K562 treated with DMSO at 1 percent for 48 hours (cell line): Measurements from ENCODE around the gene SLC4A7. TPM values are rescaled to one million over a fixed set of nuclear protein-coding genes. Genes with fewer than 3 reads are reported as not detected.

Source experiments
- total RNA-seq: library from RNA; unstranded; fragments of 300-600 nt; gene quantifications from 2 replicates; pipeline ENCODE4 v1.2.3, GENCODE V29; 2022; ENCODE audit warnings: low replicate concordance; ENCODE audit errors: extremely low read depth

Gene SLC4A7
- total RNA-seq = not detected in 2 replicates

DNA sequence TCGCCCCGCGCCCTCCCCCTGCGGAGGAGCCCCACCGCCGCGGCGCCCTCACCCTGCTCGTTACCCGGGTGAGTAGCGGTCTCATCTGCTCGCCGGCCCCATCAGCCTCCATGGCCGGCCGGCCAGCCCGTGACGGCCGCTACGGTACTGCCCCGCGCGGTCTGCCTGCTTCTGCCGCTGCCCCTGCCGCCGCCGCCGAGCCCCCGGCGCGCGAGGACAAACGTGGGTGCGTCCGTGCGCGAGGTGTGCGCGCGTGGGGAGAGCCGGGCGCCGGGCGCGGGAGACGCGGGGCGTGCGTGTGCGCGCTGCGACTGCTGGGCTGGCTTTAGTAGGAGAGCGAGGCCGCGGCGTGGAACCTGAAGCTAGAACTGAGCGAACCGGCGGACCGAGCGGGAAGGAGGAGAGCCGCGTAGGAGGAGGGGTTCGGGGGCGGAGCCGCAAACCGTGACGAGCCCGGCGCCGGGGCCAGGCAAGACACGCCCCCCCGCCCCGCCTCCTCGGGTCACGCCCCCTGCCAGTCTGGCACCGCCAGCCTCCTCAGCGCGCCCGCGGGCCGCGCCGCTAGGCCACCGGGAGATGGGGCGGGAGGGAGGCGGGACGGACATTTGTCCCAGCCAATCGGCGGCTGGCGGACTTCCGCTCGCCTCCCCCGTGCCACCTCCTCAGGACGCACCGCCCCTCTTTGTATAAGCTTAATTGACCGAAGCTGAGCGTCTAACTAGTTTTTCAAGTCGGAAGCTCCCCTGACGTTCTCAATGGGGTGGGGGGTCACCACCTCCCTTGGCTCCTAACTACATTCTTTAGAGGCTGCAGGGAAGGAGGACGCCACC is at the start of gene SLC4A7:
SLC4A7 (minus strand) TSS at position 370 of the 830 bp plus-strand sequence; CDS start at position 112, 258 bp downstream.

DNA sequence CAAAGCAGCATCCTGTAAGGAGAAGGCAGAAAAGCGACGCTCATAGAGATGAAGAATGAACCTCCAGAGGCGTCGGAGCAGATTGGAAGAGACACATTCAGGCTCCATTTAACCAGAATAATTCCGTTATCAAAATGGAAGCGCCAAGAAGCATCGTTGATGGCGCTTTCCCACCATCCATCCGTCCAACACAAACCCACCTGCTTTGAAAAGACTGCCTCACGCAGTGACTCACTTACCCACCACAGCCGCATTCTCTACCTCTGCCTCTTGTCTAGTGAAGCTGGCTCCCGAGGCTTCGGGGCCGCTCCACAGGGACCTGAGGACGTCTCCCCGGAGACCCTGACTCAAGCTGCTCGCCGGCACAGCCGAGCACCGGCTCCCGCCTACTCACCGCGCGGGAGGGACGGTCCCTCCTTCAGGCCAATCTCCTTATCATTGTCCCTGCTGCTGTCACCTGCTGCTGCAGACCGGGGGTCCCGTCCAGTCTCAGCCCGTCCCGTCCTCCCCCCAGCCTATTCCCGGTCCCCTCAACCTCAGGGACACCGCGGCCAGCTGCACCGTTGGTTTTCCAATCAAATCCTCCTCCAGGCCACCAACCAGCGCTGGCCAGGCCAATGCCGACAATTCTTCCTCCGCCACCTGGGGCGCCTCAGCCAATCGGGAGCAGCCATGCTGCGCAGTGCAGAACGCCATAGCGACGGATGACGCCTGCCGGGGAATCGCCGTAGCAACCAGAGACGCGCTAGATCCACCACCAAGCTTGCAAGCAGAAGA is 115.2 kb downstream of the SLC4A7 start, which contains the start of gene NEK10:
NEK10 (minus strand) TSS at position 553 of the 777 bp plus-strand sequence. CDS start 16,501 bp downstream, outside the sequence.

Other genes starting within 250 kb of the SLC4A7 start
- not detected in 2 replicates for gene NEK10, start 115.0 kb downstream of the SLC4A7 start, total RNA-seq
- not detected in 2 replicates for gene EOMES, start 237.9 kb upstream of the SLC4A7 start, total RNA-seq